Glomerular visceral epithelial cell (primary cell): ENCODE data around the gene TMEM255B.
A peak's percentile ranks its signal among the peaks of the same experiment; 100 is the strongest.
"Not testable (repeated sequence)": the region's sequence is repeated elsewhere in the genome, so short reads cannot be mapped to it uniquely, and the experiment has no call there.

ENCODE experiments used
- DNase-seq: peaks from one replicate; pipeline ENCODE4 v3.0.0-alpha.2; 2016; ENCODE audit errors: extremely low spot score

The TMEM255B gene

DNA sequence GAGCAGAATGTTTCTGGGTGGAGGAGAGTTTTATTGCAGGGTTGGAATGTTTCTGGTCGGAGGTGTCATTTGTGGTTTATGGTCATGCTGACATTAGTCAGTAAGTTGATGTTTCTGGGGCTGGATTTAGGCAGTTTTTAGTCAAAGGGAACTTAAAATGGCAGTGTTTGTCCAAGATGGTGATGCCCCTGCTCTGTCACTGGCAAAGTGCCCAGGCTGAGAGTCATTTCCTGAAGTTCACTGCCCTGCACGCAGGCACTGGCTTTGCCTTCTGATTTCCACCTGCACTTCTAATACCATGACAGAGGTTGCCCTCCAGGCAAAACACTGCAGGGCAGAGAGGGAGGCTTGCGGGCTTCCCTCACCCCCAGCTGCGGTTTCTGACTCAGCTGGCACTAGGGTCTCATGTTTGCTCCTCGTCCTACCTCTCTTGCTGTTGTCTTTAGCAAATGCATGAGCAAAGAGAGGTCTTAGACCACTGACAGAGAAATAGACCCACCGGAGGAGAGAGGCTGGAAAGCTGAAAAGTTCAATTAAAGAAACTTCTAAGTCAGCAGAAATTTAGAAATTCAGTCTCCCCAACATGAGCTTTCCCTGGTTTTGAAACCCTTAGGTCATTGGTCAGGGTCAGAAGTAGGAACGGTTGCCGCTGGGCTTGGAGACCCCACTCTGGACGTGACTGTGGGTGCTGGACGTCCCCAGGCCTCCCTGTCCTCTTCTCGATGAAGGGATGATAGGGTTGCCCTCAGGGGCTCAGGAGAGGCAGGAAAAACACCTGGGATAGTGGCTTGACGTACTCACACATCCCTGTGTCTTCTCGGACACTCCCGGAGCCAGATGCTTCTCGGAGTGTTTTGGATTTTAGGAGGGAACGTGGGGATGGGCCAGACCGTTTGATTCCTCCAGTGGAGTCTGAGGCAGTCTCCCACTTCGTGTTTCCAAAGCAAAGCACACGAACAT lies 26.3 kb downstream of the TMEM255B start:
- peak; percentile 98 for DNase-seq

DNA sequence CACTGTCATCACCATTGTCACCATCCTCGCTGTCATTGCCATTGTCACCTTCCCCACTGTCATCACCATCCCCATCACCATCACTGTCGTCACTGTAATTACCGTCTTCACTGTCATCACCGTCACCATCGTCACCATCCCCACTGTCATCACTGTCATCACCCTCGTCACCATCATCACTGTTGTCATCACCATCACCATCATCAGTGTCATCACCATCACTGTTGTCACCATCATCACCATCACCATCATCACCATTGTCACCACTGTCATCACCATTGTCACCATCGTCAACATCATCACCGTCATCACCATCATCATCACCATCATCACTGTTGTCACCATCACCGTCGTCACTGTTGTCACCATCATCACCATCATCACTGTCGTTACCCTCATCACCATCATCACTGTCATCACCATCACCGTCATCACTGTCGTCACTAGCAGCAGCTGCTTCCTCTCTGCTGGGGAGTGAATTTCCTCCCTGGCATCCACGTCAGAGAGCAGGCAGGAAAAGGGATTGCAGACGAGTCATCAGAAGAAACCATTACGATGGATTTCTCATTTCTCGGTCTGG lies 27.3 kb downstream of the TMEM255B start:
- peak; percentile 40 for DNase-seq

- DNase-seq: no peak
Measured at GRCh38 chr13:113787694-113788093, 28.7 kb downstream of the TMEM255B start.

GRCh38 chr13:113788413-113789135 lies 29.5 kb downstream of the TMEM255B start:
- DNase-seq: no peak

- no peak for DNase-seq
Measured at GRCh38 chr13:113789167-113789566, 30.1 kb downstream of the TMEM255B start.

DNA sequence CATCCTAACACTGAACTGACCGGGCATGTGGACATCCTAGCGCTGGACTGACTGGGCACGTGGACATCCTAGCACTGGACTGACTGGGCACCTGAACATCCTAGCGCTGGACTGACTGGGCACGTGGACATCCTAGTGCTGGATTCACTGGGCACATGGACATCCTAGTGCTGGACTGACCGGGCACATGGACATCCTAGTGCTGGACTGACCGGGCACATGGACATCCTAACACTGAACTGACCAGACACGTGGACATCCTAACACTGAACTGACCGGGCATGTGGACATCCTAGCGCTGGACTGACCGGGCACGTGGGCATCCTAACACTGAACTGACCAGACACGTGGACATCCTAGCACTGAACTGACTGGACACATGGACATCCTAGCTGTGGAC lies 30.9 kb downstream of the TMEM255B start:
- DNase-seq: not testable (repeated sequence)

- DNase-seq: no peak
Measured at GRCh38 chr13:113791226-113791625, 32.2 kb downstream of the TMEM255B start.

DNA sequence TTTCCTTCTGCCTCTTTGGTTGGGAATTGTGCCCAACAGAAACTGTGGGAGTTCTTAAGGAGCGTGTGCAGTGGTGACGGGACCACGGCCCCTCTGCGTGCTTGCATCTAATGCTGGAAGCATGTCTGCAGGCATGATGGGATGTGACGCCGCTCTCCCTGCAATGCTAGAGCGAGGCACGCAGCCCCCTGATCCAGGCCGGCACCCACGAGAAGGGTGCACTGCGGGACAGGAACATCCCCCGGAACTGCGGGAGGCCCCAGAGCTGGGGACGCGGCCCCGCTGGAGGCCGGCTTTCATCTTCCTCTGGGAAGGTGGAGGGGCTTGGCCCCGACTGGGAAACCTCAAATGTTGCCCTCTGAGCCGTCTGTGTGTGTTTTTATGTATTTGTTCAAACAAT lies 32.7 kb downstream of the TMEM255B start:
- DNase-seq: no peak

GRCh38 chr13:113792236-113792770 lies 33.3 kb downstream of the TMEM255B start:
- no peak for DNase-seq

GRCh38 chr13:113792886-113793717 lies 34.1 kb downstream of the TMEM255B start:
- no peak for DNase-seq

GRCh38 chr13:113793718-113794085 lies 34.7 kb downstream of the TMEM255B start:
- no peak for DNase-seq

GRCh38 chr13:113794086-113794485 lies 35.1 kb downstream of the TMEM255B start:
- DNase-seq: no peak

- DNase-seq: no peak
Measured at GRCh38 chr13:113794764-113795173, 35.7 kb downstream of the TMEM255B start.

DNA sequence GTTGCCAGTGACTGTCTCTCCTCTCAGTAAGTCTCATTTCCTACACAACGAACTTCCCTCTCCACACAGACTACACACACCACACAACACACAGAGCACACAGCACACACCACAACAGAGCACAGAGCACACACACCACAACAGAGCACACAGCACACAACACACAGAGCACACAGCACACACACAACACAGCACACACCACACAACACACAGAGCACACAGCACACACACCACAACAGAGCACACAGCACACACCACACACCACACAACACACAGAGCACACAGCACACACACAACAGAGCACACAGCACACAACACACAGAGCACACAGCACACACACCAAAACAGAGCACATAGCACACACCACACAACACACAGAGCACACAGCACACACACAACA lies 36.3 kb downstream of the TMEM255B start:
- DNase-seq: not testable (repeated sequence)

GRCh38 chr13:113796211-113796963 lies 37.4 kb downstream of the TMEM255B start:
- DNase-seq: no peak

DNA sequence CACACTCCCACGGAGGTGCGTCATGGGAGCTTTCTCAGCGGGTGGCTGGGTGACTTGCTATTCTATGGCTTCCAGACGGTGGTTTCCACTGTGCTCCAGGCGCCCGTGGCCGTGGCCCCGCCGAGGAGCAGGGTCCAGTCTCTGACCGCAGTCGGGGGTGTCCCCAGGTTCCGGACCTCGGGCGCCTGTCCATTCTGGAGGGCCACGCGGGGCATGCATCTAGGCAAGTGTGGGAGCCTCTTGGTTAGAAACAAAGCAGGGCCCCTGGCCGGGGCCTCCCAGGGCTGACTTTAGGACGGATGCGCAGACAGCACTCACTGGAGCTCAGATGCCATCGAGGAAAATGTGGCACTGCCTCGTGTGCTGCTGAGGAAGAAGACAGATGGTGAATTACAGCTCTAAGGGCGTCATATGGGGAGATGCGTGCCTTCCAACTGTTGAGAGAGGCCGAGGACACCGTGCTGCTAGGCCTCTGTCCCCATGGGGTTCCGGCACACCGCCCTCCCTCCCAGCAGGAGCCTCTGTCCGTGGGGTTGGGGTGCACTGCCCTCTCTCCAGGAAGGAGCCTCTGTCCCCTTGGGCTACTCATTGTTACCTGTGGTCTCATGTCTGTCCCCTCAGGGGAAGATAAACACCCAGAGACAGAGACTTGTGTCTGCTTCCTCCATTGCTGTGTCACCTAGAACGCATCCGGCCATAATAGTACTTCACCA lies 38.1 kb downstream of the TMEM255B start:
- no peak for DNase-seq

GRCh38 chr13:113798200-113798811 lies 39.3 kb downstream of the TMEM255B start:
- no peak for DNase-seq

DNA sequence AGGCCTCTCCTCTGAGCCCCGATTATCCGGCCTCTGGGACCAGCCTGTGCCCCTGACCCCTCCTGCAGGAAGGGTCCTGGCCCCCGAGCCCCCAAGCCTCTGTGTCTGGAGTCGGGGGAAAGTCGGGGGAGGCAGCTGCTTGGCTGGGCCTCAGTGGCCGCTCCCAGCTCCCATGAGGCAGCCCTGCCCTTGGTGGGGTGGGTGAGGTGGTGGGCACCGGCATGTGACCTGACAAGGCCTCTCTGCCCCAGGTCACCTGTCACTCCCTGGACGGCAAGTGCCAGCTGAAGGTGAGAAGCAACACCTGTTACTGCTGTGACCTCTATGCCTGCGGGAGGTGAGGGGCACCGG lies 41.5 kb downstream of the TMEM255B start:
- no peak for DNase-seq

- DNase-seq: no peak
Measured at GRCh38 chr13:113801289-113801961, 42.4 kb downstream of the TMEM255B start.
